Activated CD8-positive, alpha-beta memory T cell treated with anti-CD3 and anti-CD28 coated beads, Interleukin-2, amount 50 U/mL, for 24 hours (primary cell): Measurements from ENCODE around the gene PCK1.

Experiments used
- DNase-seq: peaks from one replicate; pipeline ENCODE4 v3.0.0-alpha.2; 2020; ENCODE audit errors: extremely low read depth

Gene PCK1

GRCh38 chr20:57561356-57562279, 708 bp downstream of the PCK1 start:
- no peak for DNase-seq

- no peak for DNase-seq
Observed at GRCh38 chr20:57562541-57563465, 1.9 kb downstream of the PCK1 start.

GRCh38 chr20:57563522-57563921, 2.6 kb downstream of the PCK1 start:
- no peak for DNase-seq

GRCh38 chr20:57564180-57564802, 3.4 kb downstream of the PCK1 start:
- no peak for DNase-seq

- DNase-seq, result no peak
Observed at GRCh38 chr20:57564951-57565642, 4.2 kb downstream of the PCK1 start.

- DNase-seq, result no peak
Observed at GRCh38 chr20:57566399-57566798, 5.5 kb downstream of the PCK1 start.

- no peak for DNase-seq
Observed at GRCh38 chr20:57566803-57567459, 6.0 kb downstream of the PCK1 start.

- no peak for DNase-seq
Observed at GRCh38 chr20:57567471-57568079, 6.7 kb downstream of the PCK1 start.

- DNase-seq, result no peak
Observed at GRCh38 chr20:57568088-57568896, 7.4 kb downstream of the PCK1 start.

- no peak for DNase-seq
Observed at GRCh38 chr20:57568960-57569359, 8.1 kb downstream of the PCK1 start.

GRCh38 chr20:57570145-57570850, 9.4 kb downstream of the PCK1 start:
- no peak for DNase-seq

GRCh38 chr20:57570920-57571319, 10.0 kb downstream of the PCK1 start:
- DNase-seq, result no peak

GRCh38 chr20:57571782-57572416, 11.0 kb downstream of the PCK1 start:
- DNase-seq, result no peak

GRCh38 chr20:57573242-57573641, 12.3 kb downstream of the PCK1 start:
- no peak for DNase-seq

- DNase-seq, result no peak
Observed at GRCh38 chr20:57573894-57574293, 13.0 kb downstream of the PCK1 start.

GRCh38 chr20:57574954-57575353, 14.0 kb downstream of the PCK1 start:
- DNase-seq, result no peak

- DNase-seq, result no peak
Observed at GRCh38 chr20:57576002-57576401, 15.1 kb downstream of the PCK1 start.
